Sigmoid colon (tissue), 7 donors: ENCODE data around the gene KRT17. TPM values are rescaled to one million over a fixed set of nuclear protein-coding genes. Genes with fewer than 3 reads are reported as not detected.
"Not testable (repeated sequence)": the region's sequence is repeated elsewhere in the genome, so short reads cannot be mapped to it uniquely, and the experiment has no call there.

Source experiments
- DNase-seq: peaks from one replicate; pipeline ENCODE4 v3.0.0-alpha.2; 2019
- H3K27ac ChIP-seq, 4 donors: fragments of 200-600 bp; sonication (generic); one replicate each; pipeline ENCODE4 v1.5.1; 2016 to 2019; ENCODE audit warnings: mild to moderate bottlenecking in 1 of 4
- H3K27me3 ChIP-seq, 3 donors: fragments of 200-600 bp; sonication (generic); one replicate each; pipeline ENCODE4 v1.5.1; 2019; ENCODE audit warnings: mild to moderate bottlenecking in 1 of 3
- H3K36me3 ChIP-seq, 4 donors: fragments of 200-600 bp; sonication (generic); one replicate each; pipeline ENCODE4 v1.5.1; 2016 to 2019
- H3K4me1 ChIP-seq, 4 donors: fragments of 200-600 bp; sonication (generic); one replicate each; pipeline ENCODE4 v1.5.1; 2017 to 2019
- H3K4me3 ChIP-seq, 4 donors: fragments of 200-600 bp; sonication (generic); one replicate each; pipeline ENCODE4 v1.5.1; 2017 to 2019; ENCODE audit warnings: mild to moderate bottlenecking in 2 of 4, moderate library complexity in 1 of 4
- H3K9me3 ChIP-seq, 4 donors: fragments of 200-600 bp in 3 of 4; sonication (generic) in 3 of 4; one replicate each; pipeline versions ENCODE4 v1.5.1 to v1.6.1; 2013 to 2019
- CTCF ChIP-seq, 4 experiments: fragments of 450-650 bp in 3 of 4; fragments of 200-600 bp in 1 of 4; IDR thresholded peaks; one replicate each; pipeline ENCODE4 v1.5.1; 2016 to 2019; ENCODE audit warnings: antibody characterized with exemption in 4 of 4, mild to moderate bottlenecking in 3 of 4, moderate library complexity in 2 of 4
- EP300 ChIP-seq, 4 donors: sonication (generic); formaldehyde crosslinking; IDR thresholded peaks; one replicate each; pipeline ENCODE4 v1.6.1; 2017; ENCODE audit warnings: antibody characterized with exemption in 4 of 4
- POLR2A ChIP-seq, 2 donors: fragments of 450-650 bp; IDR thresholded peaks; one replicate each; pipeline ENCODE4 v1.6.1; 2016; ENCODE audit warnings: antibody characterized with exemption in 2 of 2, mild to moderate bottlenecking in 2 of 2, moderate library complexity in 2 of 2
- POLR2AphosphoS5 ChIP-seq, 4 donors: sonication (generic); formaldehyde crosslinking; IDR thresholded peaks; one replicate each; pipeline ENCODE4 v1.6.1; 2017; ENCODE audit warnings: antibody characterized with exemption in 4 of 4
- WGBS, 2 donors: extraction: QIAGEN DNeasy Blood & Tissue Kit; methylation state at CpG; one replicate each; pipeline ENCODE4 v1.1.7; 2013; 5-methylcytosine and 5-hydroxymethylcytosine counted together
- intact Hi-C: fragments of 100-400 bp; cut with DNase I; formaldehyde crosslinking; loops from one replicate; pipeline ENCODE4 v1.15.1; 2023
- polyA plus RNA-seq, 3 donors: library from polyadenylated mRNA; stranded (reverse); fragments of 200-250 nt; gene quantifications; one replicate each; pipeline ENCODE4 v1.2.3, GENCODE V29; 2013
- total RNA-seq, 4 donors: library from RNA; depleted of rRNA; stranded (reverse); fragments of >200 nt; gene quantifications; one replicate each; pipeline ENCODE4 v1.1.0, GENCODE V29; 2016
- donor health status: healthy with polysubstance abuse.
- donor health status: Bipolar disorder and iron deficiency.
- donor health status: healthy.

KRT17 gene
- total and polyA plus RNA-seq, 7 donors = 0.17 to 5.3 (median 1.2) TPM; not detected in 4

- DNase-seq = no peak
- TF ChIP-seq CTCF (IDR thresholded peaks at IDR 0.05) (no peak), EP300 (IDR thresholded peaks at IDR 0.05) (no peak), POLR2A (IDR thresholded peaks at IDR 0.05) (no peak), POLR2AphosphoS5 (IDR thresholded peaks at IDR 0.05) (no peak)
- H3K27ac ChIP-seq = no peak overlapping the region
- no peaks in the 10 kb centered on the region for H3K9me3 ChIP-seq
- peaks cover 0 to 24% (median 0%) of the 10 kb centered on the region in 3 donors for H3K27me3 ChIP-seq
- H3K4me3 ChIP-seq = no peak overlapping the region
- no peaks in the 10 kb centered on the region for H3K36me3 ChIP-seq
- intact Hi-C loops = no loop called here
- WGBS, 2 donors = 85 to 92% methylated on average over 2 of the region's 2 CpGs
- H3K4me1 ChIP-seq = no peaks in the 10 kb centered on the region
These were observed 44.2 kb downstream of the KRT17 start for GRCh38 chr17:41580244-41580575.

- no peak overlapping the region for H3K27ac ChIP-seq
- peaks cover 0 to 26% (median 0%) of the 10 kb centered on the region in 3 donors for H3K27me3 ChIP-seq
- H3K4me3 ChIP-seq = no peak overlapping the region
- no peaks in the 10 kb centered on the region for H3K36me3 ChIP-seq
- WGBS, 2 donors = 39 to 45% methylated on average over 18 of the region's 18 CpGs
- TF ChIP-seq POLR2A (IDR thresholded peaks at IDR 0.05) = peak in 1 of 2 donors; percentile 34
- TF ChIP-seq EP300 (IDR thresholded peaks at IDR 0.05) = no peak
- no peak for TF ChIP-seq POLR2AphosphoS5 (IDR thresholded peaks at IDR 0.05)
- peak in 2 of 4 experiments; percentile 41 to 62 for TF ChIP-seq CTCF (IDR thresholded peaks at IDR 0.05)
- intact Hi-C loops = no loop called here
- H3K9me3 ChIP-seq = no peaks in the 10 kb centered on the region
- no peaks in the 10 kb centered on the region for H3K4me1 ChIP-seq
- peak; percentile 69 for DNase-seq
These were observed 44.7 kb downstream of the KRT17 start for GRCh38 chr17:41579484-41580243.

- 81 to 86% methylated on average over 5 of the region's 5 CpGs for WGBS, 2 donors
- H3K9me3 ChIP-seq = no peaks in the 10 kb centered on the region
- no peak overlapping the region for H3K4me3 ChIP-seq
- peaks cover 0 to 32% (median 0%) of the 10 kb centered on the region in 3 donors for H3K27me3 ChIP-seq
- intact Hi-C loops = no loop called here
- no peaks in the 10 kb centered on the region for H3K4me1 ChIP-seq
- no peaks in the 10 kb centered on the region for H3K36me3 ChIP-seq
- no peak for DNase-seq
- no peak overlapping the region for H3K27ac ChIP-seq
- TF ChIP-seq POLR2AphosphoS5 (IDR thresholded peaks at IDR 0.05) (no peak), EP300 (IDR thresholded peaks at IDR 0.05) (no peak), CTCF (IDR thresholded peaks at IDR 0.05) (no peak), POLR2A (IDR thresholded peaks at IDR 0.05) (no peak)
These were observed 45.4 kb downstream of the KRT17 start for GRCh38 chr17:41578971-41579370.

- no peaks in the 10 kb centered on the region for H3K4me1 ChIP-seq
- intact Hi-C loops = no loop called here
- no peaks in the 10 kb centered on the region for H3K9me3 ChIP-seq
- WGBS, 2 donors = 88% methylated on average over 1 of the region's 1 CpG
- DNase-seq = no peak
- H3K36me3 ChIP-seq = no peaks in the 10 kb centered on the region
- TF ChIP-seq EP300 (IDR thresholded peaks at IDR 0.05) (no peak), POLR2A (IDR thresholded peaks at IDR 0.05) (no peak), POLR2AphosphoS5 (IDR thresholded peaks at IDR 0.05) (no peak), CTCF (IDR thresholded peaks at IDR 0.05) (no peak)
- H3K27me3 ChIP-seq = peaks cover 0 to 32% (median 0%) of the 10 kb centered on the region in 3 donors
- H3K4me3 ChIP-seq = no peak overlapping the region
- H3K27ac ChIP-seq = no peak overlapping the region
These were observed 45.8 kb downstream of the KRT17 start for GRCh38 chr17:41578538-41578937.

- H3K4me1 ChIP-seq, H3K36me3 ChIP-seq, H3K4me3 ChIP-seq, H3K9me3 ChIP-seq, intact Hi-C loops, DNase-seq, H3K27ac ChIP-seq: not testable (repeated sequence)
- WGBS, 2 donors = 53 to 81% methylated on average over 4 of the region's 4 CpGs
- H3K27me3 ChIP-seq = peaks cover 0 to 40% (median 0%) of the 10 kb centered on the region in 3 donors
These were observed 47.6 kb downstream of the KRT17 start for GRCh38 chr17:41576740-41577139.
